AG04450 (cell line): Measurements from ENCODE around the gene USP38. TPM values are rescaled to one million over a fixed set of nuclear protein-coding genes. Genes with fewer than 3 reads are reported as not detected.

ENCODE experiments used
- CTCF ChIA-PET: fragments of 300-600, 350-600 bp; formaldehyde crosslinking; extraction: SDS; loops from one replicate; lab custom pipeline; 2022; ENCODE audit warnings: antibody characterized with exemption, inconsistent platforms; lab: Charles Lee
- POLR2A ChIA-PET: fragments of 350-600 bp; formaldehyde crosslinking; extraction: SDS; loops from one replicate; lab custom pipeline; 2021; ENCODE audit warnings: antibody characterized with exemption, inconsistent platforms; lab: Yijun Ruan, JAX
- DNase-seq: peaks from one replicate; pipeline ENCODE4 v3.0.0-alpha.2; 2011; ENCODE audit warnings: low read depth, low spot score
- H3K27ac ChIP-seq: one replicate; pipeline ENCODE4 v1.5.1; 2012; ENCODE audit warnings: low read depth, low read length, control low read depth
- H3K27me3 ChIP-seq: one replicate; pipeline ENCODE4 v1.6.0; 2012; ENCODE audit warnings: low read length; ENCODE audit not compliant: control insufficient read depth, insufficient read depth
- H3K4me3 ChIP-seq: 2 replicates; pipeline ENCODE4 v1.5.1; 2011; ENCODE audit warnings: mild to moderate bottlenecking, low read depth, low read length, control low read depth
- H3K9me3 ChIP-seq: 2 replicates; pipeline ENCODE4 v1.5.1; 2012; ENCODE audit warnings: low read length; ENCODE audit not compliant: control insufficient read depth, insufficient read depth
- polyA plus RNA-seq: library from polyadenylated mRNA; depleted of rRNA; stranded (reverse); fragments of >200 nt; gene quantifications from 2 replicates; pipeline ENCODE4 v1.2.3, GENCODE V29; 2011
- TF ChIP-seq, protein P1 (sequence below): IDR thresholded peaks from 2 replicates; pipeline ENCODE4 v1.5.1; 2011; ENCODE audit warnings: low read depth, low read length, control low read depth, inconsistent platforms

USP38 gene
- polyA plus RNA-seq, 1 experiment: 14.1 TPM

DNA sequence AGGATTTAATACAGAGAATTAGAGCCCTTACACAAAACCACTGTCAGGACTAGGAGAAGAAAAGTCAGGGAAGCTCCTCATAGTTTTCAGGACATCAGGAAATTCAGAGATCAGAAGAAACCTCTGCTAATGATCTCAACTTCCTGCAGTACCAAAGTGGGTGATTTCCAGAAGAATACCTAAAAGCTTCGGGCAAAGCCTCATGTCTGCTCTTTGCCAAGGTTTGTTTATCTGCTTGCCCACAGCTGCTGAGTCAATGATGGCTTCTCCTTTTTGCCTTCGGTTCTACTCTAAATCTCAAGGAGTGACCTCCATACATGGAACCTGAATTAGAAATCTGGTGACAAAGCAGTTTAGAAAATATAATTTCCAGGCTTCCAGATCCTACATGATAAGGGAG is 68.4 kb downstream of the USP38 start:
- Histone ChIP-seq H3K27ac (no peak overlapping the region), H3K9me3 (no peaks in the 10 kb centered on the region), H3K27me3 (no peaks in the 10 kb centered on the region), H3K4me3 (no peak overlapping the region)
- POLR2A ChIA-PET: no interaction called here
- TF ChIP-seq, protein P1, sequence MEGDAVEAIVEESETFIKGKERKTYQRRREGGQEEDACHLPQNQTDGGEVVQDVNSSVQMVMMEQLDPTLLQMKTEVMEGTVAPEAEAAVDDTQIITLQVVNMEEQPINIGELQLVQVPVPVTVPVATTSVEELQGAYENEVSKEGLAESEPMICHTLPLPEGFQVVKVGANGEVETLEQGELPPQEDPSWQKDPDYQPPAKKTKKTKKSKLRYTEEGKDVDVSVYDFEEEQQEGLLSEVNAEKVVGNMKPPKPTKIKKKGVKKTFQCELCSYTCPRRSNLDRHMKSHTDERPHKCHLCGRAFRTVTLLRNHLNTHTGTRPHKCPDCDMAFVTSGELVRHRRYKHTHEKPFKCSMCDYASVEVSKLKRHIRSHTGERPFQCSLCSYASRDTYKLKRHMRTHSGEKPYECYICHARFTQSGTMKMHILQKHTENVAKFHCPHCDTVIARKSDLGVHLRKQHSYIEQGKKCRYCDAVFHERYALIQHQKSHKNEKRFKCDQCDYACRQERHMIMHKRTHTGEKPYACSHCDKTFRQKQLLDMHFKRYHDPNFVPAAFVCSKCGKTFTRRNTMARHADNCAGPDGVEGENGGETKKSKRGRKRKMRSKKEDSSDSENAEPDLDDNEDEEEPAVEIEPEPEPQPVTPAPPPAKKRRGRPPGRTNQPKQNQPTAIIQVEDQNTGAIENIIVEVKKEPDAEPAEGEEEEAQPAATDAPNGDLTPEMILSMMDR: no peak
- no peak for DNase-seq
- CTCF ChIA-PET: interaction anchor here (1.0 kb wide), 1 partner anchor 9 kb away, joined by 3 read pairs; no protein-coding TSS in a partner anchor

DNA sequence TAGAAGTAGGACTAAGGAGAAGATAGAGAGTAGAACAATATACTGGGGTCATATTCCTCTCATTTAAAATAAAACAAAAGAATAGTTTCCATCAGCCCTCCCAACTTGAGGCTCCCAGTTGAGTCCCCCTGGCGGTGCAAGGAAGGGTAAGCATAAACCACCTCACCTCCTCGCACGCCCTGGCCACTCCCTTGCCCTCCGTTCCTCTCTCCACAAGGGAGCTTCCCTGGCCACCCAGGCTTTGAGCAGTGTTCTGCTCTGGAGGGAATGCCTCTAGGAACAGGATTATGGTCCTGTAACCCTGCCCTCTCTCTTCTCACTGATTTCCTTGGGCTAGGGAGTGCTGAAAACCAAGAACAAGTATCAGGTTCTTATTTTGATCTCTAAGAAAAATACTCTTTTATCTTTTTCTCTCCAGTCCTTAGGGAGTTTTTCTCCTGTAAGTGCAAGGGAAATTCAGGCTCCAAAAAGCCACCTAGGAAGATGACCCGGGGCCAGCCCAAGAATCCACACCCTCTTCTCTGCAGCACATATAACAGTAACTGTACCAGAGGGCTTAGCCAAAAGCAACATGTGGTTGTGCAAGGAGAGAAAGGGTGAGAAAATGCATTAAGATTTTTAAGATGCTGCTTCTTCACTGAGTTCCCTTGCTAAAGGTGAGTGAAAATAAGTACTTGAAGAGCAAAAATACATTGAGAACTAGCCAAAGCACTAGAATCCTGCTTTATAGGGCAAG is 69.9 kb downstream of the USP38 start:
- DNase-seq: no peak
- Histone ChIP-seq H3K4me3 (no peak overlapping the region), H3K27ac (no peak overlapping the region), H3K9me3 (no peaks in the 10 kb centered on the region), H3K27me3 (no peaks in the 10 kb centered on the region)
- ChIA-PET CTCF (no interaction called here), POLR2A (no interaction called here)
- TF ChIP-seq, protein P1: no peak

DNA sequence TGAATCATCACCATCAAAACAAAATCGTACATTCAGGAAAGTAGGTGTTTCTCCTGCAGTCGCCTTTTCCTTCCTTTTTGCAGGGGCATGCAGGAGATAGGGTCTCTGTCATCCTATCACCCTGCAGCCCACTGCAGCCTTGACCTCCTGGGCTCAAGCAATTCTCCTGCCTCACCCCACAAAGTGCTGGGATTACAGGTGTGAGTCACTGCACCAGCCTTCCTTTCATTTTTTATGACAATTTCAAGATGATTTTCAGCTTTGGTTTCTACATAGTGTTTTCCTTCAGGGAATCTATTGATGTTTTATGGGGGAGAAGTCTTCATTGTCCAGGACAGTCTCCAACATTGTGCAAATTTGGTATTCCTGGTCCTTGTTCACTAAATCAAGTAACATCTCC is 71.7 kb downstream of the USP38 start:
- Histone ChIP-seq H3K9me3 (no peaks in the 10 kb centered on the region), H3K4me3 (no peak overlapping the region), H3K27me3 (no peaks in the 10 kb centered on the region), H3K27ac (no peak overlapping the region)
- TF ChIP-seq, protein P1: no peak
- DNase-seq: no peak
- POLR2A ChIA-PET: no interaction called here
- CTCF ChIA-PET: interaction anchor here (0.6 kb wide), 1 partner anchor 9 kb away, joined by 3 read pairs; no protein-coding TSS in a partner anchor

DNA sequence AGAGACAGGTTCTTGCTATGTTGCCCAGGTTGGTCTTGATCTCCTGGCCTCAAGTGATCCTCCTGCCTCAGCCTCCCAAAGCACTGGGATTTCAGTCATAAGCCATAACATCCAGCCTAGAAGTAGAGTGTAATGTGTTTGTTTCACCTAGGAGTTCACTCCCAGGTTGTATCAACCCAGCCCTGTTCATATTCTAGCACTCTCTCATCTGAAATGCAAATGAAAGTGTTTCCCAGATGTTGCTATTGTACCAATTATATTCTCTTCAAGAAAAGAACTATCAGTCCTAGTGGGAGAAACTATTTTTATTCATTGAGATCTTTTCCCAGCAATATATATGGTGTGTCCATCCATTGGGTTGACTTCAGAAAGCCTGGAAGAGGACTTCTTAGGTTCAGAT is 72.6 kb downstream of the USP38 start:
- POLR2A ChIA-PET: no interaction called here
- Histone ChIP-seq H3K4me3 (no peak overlapping the region), H3K27me3 (no peaks in the 10 kb centered on the region), H3K27ac (no peak overlapping the region), H3K9me3 (no peaks in the 10 kb centered on the region)
- DNase-seq: no peak
- TF ChIP-seq, protein P1: no peak
- CTCF ChIA-PET: interaction anchor here (0.6 kb wide), 1 partner anchor 8 kb away, joined by 3 read pairs; no protein-coding TSS in a partner anchor

DNA sequence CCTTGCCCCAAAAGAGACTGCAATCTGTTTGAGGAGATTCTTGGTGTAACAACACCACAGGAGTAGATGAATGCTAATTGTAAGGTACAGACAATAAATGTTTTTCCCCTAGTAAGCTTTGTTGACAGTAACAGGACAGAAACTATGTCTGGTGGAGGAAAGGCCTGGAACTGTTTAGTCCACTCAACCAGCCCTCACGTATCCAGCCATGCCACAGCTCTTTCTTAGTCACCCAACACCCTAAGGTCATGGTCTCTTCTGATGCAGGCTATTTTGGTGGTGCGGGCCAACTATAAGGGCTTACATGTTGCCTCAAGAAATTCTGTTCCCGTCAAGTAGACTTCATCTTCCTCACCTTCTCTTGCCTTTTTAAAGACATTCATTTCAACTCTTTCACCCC is 76.0 kb downstream of the USP38 start:
- CTCF ChIA-PET: no interaction called here
- Histone ChIP-seq H3K27ac (no peak overlapping the region), H3K27me3 (no peaks in the 10 kb centered on the region), H3K4me3 (no peak overlapping the region), H3K9me3 (no peaks in the 10 kb centered on the region)
- TF ChIP-seq, protein P1: no peak
- no peak for DNase-seq
- POLR2A ChIA-PET: no interaction called here
